ENCODE results near the gene MAP1LC3B2.

DNA sequence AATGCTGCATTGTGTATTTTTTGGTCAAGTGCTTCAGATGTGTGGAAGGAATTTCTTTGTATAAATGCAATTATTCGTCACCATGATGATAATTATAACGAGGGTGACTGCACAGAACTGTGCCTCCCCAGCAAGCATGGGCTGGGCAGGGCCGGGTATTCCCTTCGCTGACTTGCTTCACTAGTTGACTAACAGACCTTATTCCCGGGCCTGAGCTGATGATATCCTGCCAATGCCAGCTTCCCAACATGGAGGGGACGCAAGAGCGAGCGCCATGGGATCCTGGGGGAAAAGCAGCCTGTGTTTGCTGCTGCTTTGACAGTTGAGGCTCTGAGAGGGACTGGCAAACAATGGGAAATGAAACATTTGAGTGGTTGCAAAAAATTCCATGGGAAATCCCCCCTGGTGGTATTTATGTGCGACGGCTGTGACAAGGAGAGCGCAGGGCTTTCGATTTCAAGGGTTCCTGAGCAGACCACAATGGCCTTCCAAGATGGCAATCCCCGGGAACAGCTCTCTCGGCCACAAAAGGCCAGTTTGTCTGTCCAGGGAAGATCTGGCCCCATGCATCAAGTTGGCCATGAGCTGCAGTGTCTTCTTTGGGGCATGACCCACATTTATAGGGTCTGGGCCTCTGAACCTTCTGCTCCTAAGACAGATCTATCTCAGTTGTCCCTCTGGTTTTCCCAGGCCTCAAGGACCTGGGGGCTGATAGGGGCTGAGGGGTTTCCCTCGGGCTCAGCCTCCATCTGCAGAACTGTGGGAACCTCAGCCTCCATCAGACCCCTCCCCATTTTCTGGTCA, 21.9 kb upstream of the MAP1LC3B2 start:
- TF ChIP-seq FOXP1 (CRISPR knock-in tag; IDR thresholded peaks at IDR 0.05; ENCODE audit: borderline replicate concordance) (no peak), ZNF416 (CRISPR knock-in tag; IDR thresholded peaks at IDR 0.05) (no peak), ZNF219 (CRISPR knock-in tag; IDR thresholded peaks at IDR 0.05; ENCODE audit: borderline replicate concordance) (no peak), MYBL2 (CRISPR knock-in tag; IDR thresholded peaks at IDR 0.05) (no peak), ZNF263 (CRISPR knock-in tag; IDR thresholded peaks at IDR 0.05; ENCODE audit: low read depth) (no peak), ZNF671 (CRISPR knock-in tag; IDR thresholded peaks at IDR 0.05) (no peak), ZNF281 (CRISPR knock-in tag; IDR thresholded peaks at IDR 0.05) (no peak), KAT7 (CRISPR knock-in tag; IDR thresholded peaks at IDR 0.05; ENCODE audit: borderline replicate concordance) (no peak), SP1 (CRISPR knock-in tag; conservative IDR thresholded peaks at IDR 0.05) (no peak), FOXJ3 (CRISPR knock-in tag; IDR thresholded peaks at IDR 0.05; ENCODE audit: borderline replicate concordance) (no peak), SMAD4 (CRISPR knock-in tag; IDR thresholded peaks at IDR 0.05) (no peak)
- TF ChIP-seq, protein P1, sequence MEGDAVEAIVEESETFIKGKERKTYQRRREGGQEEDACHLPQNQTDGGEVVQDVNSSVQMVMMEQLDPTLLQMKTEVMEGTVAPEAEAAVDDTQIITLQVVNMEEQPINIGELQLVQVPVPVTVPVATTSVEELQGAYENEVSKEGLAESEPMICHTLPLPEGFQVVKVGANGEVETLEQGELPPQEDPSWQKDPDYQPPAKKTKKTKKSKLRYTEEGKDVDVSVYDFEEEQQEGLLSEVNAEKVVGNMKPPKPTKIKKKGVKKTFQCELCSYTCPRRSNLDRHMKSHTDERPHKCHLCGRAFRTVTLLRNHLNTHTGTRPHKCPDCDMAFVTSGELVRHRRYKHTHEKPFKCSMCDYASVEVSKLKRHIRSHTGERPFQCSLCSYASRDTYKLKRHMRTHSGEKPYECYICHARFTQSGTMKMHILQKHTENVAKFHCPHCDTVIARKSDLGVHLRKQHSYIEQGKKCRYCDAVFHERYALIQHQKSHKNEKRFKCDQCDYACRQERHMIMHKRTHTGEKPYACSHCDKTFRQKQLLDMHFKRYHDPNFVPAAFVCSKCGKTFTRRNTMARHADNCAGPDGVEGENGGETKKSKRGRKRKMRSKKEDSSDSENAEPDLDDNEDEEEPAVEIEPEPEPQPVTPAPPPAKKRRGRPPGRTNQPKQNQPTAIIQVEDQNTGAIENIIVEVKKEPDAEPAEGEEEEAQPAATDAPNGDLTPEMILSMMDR (IDR thresholded peaks at IDR 0.05) = no peak

Measured in WTC11 (cell line).